ENCODE measurements around the gene ACACB. TPM values are rescaled to one million over a fixed set of nuclear protein-coding genes. Genes with fewer than 3 reads are reported as not detected.
"Not testable (repeated sequence)": the region's sequence is repeated elsewhere in the genome, so short reads cannot be mapped to it uniquely, and the experiment has no call there.

The ACACB gene
- total RNA-seq, 1 donor from 2014 or later = 4.9 TPM

GRCh38 chr12:109169686-109170085 lies 53.3 kb downstream of the ACACB start:
- no peak for DNase-seq (ENCODE audit: low spot score in 2 of 2)
- no peak for FAIRE-seq

GRCh38 chr12:109170324-109170723 lies 53.9 kb downstream of the ACACB start:
- FAIRE-seq (no peak), DNase-seq (ENCODE audit: low spot score in 2 of 2) (no peak)

GRCh38 chr12:109172787-109173186 lies 56.4 kb downstream of the ACACB start:
- FAIRE-seq; DNase-seq (ENCODE audit: low spot score in 2 of 2): not testable (repeated sequence)

- DNase-seq (ENCODE audit: low spot score in 2 of 2) (no peak), FAIRE-seq (no peak)
Measured at GRCh38 chr12:109173443-109174240, 57.3 kb downstream of the ACACB start.

DNA sequence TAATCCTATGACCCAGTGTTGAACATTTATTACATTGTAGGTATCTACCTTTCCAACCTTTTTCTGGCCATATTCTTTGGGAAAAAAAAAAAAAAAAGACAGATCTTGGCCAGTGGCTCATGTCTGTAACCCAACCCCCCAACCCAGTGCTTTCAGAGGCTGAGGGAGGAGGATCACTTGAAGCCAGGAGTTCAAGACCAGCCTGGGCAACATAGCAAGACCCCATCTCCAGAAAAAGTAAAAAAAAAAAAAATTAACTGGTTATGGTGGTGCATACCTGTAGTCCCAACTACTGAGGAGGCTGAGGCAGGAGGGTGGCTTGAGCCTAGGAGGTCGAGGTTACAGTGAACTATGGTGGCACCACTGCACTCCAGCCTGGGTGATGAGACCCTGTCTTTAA lies 58.1 kb downstream of the ACACB start:
- FAIRE-seq (no peak), DNase-seq (ENCODE audit: low spot score in 2 of 2) (no peak)

GRCh38 chr12:109178532-109178931 lies 62.1 kb downstream of the ACACB start:
- DNase-seq (ENCODE audit: low spot score in 2 of 2) (no peak), FAIRE-seq (no peak)

DNA sequence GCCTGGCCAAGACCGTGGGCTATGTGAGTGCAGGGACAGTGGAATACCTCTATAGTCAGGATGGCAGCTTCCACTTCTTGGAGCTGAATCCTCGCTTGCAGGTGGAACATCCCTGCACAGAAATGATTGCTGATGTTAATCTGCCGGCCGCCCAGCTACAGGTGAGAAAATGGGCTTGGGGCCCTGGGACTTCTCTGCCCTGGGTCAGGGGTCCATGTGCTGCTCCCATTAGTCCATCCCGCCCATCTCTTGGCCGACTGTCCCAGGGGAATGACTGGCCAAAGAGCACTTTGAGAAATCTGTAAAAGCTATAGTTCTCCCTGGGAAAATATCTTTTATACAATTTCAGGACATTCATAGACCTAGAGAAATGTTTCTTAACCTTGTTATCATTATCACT lies 63.5 kb downstream of the ACACB start:
- DNase-seq (ENCODE audit: low spot score in 2 of 2) (no peak), FAIRE-seq (no peak)

DNA sequence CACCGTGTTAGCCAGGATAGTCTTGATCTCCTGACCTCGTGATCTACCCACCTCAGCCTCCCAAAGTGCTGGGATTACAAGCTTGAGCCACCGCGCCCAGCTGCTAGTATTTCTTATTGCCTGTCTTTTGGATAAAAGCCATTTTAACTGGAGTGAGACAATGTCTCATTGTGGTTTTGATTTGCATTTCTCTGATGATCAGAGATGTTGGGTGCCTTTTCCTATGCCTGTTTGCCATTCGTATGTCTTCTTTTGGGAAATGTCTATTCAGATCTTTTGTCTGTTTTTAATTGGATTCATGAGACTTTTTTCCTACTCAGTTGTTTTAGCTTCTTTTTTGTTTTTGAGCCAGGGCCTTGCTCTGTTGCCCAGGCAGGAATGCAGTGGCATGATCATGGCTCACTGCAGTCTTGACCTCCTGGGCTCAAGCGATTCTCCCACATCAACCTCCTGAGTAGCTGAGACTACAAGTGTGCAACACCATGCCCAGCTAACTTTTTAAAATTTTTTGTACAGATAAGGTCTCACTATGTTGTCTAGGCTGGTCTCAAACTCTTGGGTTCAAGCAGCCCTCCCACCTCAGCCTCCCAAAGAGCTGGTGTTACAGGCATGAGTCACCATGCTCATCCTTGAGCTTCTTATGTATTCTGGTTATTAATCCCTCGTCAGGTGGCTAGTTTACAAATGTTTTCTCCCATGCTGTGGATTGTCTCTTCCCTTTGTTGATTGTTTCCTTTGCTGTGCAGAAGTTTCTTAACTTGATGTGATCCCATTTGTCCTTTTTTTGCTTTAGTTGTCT lies 65.9 kb downstream of the ACACB start:
- DNase-seq (ENCODE audit: low spot score in 2 of 2) = no peak
- FAIRE-seq = no peak

GRCh38 chr12:109185441-109185840 lies 69.1 kb downstream of the ACACB start:
- no peak for FAIRE-seq

GRCh38 chr12:109186993-109187653 lies 70.7 kb downstream of the ACACB start:
- FAIRE-seq (no peak), DNase-seq (ENCODE audit: low spot score in 2 of 2) (no peak)

More at GRCh38 chr12:109185441-109185840, 69.1 kb downstream of the ACACB start:
- DNase-seq (ENCODE audit: low spot score in 2 of 2) = no peak

DNA sequence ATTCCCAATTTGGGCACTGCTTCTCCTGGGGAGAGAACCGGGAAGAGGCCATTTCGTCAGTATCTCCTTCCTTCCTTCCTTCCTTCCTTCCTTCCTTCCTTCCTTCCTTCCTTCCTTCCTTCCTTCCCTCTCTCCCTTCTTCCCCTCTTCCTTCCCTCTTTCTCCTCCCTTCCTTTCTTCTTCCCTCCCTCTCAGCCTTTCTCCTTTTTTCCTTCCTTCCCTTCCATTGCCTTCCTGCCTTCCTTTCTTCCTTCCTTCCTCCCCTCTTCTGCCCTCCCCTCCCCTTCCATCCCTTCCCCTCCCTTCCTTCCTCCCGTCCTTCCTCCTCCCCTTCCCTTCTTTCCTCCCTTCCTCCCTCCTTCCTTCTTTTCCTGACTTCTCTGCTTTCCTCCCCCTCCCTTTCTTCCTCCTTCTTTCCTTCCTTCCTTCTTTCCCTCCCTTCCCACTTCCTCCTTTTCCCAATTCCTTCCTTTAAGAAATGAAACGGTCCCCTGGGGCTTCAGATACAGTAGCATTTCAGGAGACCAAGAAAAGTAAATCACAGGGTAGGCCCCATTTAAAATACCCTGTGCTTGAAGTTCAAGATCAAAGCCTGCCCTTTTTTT lies 71.8 kb downstream of the ACACB start:
- no peak for FAIRE-seq

DNA sequence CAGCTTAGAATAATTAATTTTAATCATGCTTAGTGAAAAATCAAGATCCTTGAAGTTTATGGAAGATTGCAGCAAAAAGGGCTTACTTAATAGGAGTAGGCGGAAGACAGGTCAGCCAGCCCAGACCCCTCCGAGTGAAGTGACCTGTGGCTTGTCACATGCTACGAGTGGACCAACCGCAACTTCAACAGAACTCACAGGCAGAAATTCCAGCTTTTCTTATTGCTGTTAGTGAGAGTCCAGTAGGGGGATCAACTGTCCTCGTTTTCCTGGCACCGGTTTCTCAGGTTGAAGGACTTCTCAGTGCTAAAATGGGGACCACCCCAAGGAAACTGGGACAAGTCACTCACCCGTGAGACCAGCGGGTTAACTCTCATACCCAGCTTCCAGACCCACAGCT lies 72.9 kb downstream of the ACACB start:
- FAIRE-seq = no peak
- DNase-seq (ENCODE audit: low spot score in 2 of 2) = no peak

More for the DNA sequence above, 71.8 kb downstream of the ACACB start:
- no peak for DNase-seq (ENCODE audit: low spot score in 2 of 2)

DNA sequence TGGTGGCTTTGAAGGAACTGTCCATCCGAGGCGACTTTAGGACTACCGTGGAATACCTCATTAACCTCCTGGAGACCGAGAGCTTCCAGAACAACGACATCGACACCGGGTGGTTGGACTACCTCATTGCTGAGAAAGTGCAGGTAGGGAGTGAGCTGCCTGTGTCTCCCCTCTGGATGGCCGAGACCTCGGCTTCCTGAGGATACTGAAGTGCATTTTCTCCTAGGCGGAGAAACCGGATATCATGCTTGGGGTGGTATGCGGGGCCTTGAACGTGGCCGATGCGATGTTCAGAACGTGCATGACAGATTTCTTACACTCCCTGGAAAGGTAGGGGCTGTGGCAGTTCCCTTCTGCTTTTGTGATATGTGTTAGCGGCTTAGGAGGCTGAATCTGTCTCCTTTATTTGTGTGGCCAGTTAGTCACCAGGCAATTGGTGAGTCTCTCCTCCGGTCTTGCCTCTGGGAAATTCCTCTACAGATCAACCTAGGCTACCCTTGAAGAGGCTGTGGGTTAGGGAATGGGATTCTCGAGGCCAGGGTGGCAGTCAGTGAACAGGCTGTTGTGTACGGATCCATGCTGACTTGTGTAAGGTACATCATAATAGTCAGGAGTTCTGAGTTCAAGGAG lies 75.3 kb downstream of the ACACB start:
- DNase-seq (ENCODE audit: low spot score in 2 of 2) (no peak), FAIRE-seq (no peak)

DNA sequence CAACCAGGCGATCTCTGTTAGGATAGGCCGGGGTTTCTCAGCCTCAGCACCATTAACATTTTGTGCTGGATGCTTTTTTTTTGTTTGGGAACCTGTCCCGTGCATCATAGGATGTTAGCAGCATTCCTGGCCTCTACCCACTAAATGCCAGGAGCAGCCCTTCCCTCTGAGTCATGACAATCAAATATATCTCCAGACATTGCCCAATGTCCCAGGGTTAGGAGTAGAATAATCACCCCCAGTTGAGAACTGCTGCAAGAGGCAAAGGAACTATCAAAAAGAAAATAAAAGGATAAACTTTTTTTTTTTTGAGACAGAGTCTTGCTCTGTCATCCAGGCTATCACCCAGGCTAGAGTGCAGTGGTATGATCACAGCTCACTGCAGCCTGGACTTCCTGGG lies 76.0 kb downstream of the ACACB start:
- DNase-seq (ENCODE audit: low spot score in 2 of 2) = no peak
- no peak for FAIRE-seq

GRCh38 chr12:109193896-109194295 lies 77.5 kb downstream of the ACACB start:
- FAIRE-seq (no peak), DNase-seq (ENCODE audit: low spot score in 2 of 2) (no peak)

DNA sequence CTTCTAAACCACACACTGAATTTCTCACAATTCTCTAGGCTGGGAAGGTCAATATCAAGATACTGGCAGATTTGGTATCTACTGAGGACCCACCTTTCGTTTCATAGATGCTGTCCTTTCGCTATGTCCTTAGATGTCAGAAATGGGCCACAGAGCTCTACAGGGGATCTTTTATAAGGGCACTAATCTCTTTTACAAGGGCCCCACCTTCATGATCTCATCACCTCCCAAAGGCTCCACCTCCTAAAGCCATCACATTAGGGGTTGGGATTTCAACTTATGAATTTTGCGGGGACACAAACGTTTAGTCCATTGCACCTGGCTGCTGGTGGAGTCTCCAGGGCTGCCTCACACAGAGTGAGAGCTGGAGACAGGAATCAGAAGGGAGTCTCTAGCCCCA lies 79.9 kb downstream of the ACACB start:
- FAIRE-seq = no peak
- no peak for DNase-seq (ENCODE audit: low spot score in 2 of 2)

- no peak for FAIRE-seq
- DNase-seq (ENCODE audit: low spot score in 2 of 2) = no peak
Measured at GRCh38 chr12:109197327-109197726, 80.9 kb downstream of the ACACB start.

DNA sequence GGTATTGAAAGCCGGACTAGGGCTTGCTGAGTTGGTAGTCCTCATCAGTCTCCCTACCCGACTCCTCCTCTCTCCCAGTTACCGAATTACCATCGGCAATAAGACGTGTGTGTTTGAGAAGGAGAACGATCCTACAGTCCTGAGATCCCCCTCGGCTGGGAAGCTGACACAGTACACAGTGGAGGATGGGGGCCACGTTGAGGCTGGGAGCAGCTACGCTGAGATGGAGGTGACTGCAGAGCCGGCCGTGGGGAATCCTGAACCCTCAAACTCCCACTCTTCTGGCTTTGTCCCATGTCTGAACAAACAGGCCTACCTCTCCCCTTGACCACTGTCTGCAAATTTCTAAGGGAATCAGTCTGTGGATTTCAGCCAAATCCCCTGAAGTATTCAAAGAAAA lies 82.9 kb downstream of the ACACB start:
- FAIRE-seq = no peak
- no peak for DNase-seq (ENCODE audit: low spot score in 2 of 2)

GRCh38 chr12:109200825-109201495 lies 84.6 kb downstream of the ACACB start:
- DNase-seq (ENCODE audit: low spot score in 2 of 2) (no peak), FAIRE-seq (no peak)

DNA sequence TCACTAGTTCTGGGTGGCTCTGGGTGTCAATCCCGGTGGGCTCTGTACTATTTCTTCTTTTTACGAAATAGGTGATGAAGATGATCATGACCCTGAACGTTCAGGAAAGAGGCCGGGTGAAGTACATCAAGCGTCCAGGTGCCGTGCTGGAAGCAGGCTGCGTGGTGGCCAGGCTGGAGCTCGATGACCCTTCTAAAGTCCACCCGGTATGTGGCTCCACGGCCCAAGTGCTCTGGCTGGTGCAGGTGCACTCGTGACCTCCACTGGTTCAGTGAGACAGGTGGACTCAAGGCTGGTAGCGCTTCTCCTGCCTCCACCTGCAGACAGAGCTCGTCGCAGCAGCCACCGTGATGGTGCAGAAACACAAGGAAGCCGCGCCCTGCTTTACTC lies 85.1 kb downstream of the ACACB start:
- FAIRE-seq = no peak
- DNase-seq (ENCODE audit: low spot score in 2 of 2) = no peak

Data from frontal cortex (tissue), 4 donors.